Ammon's horn (tissue), 1 donor: ENCODE results near the gene ZSCAN21.
A peak's percentile ranks its signal among the peaks of the same experiment; 100 is the strongest.

Source experiments
- DNase-seq: peaks from one replicate; pipeline ENCODE4 v3.0.0-alpha.2; 2016; ENCODE audit warnings: low spot score

The ZSCAN21 gene

GRCh38 chr7:100100420-100101015 lies 50.9 kb downstream of the ZSCAN21 start:
- DNase-seq: peak; percentile 93

- DNase-seq: peak; percentile 99
These were observed 51.7 kb downstream of the ZSCAN21 start, which contains the start of the genes AP4M1 and MCM7 for GRCh38 chr7:100101016-100101862. TSS of gene AP4M1 (plus strand) at chr7:100101643. CDS start at chr7:100101715, 72 bp downstream. TSS of gene MCM7 (minus strand) at chr7:100101397. CDS start at chr7:100101294, 103 bp downstream.

- no peak for DNase-seq
These were observed 53.6 kb downstream of the ZSCAN21 start for GRCh38 chr7:100102950-100103840.

GRCh38 chr7:100105534-100105933 lies 56.0 kb downstream of the ZSCAN21 start:
- DNase-seq: no peak

GRCh38 chr7:100106633-100107032 lies 57.1 kb downstream of the ZSCAN21 start:
- no peak for DNase-seq

- no peak for DNase-seq
These were observed 57.7 kb downstream of the ZSCAN21 start for GRCh38 chr7:100107125-100107737.

GRCh38 chr7:100107890-100108289 lies 58.3 kb downstream of the ZSCAN21 start:
- DNase-seq: no peak

- no peak for DNase-seq
These were observed 60.1 kb downstream of the ZSCAN21 start for GRCh38 chr7:100109521-100110163.

- no peak for DNase-seq
These were observed 61.6 kb downstream of the ZSCAN21 start for GRCh38 chr7:100111156-100111555.

GRCh38 chr7:100111914-100112313 lies 62.3 kb downstream of the ZSCAN21 start:
- no peak for DNase-seq
